ENCODE measurements around the gene PPP2R3B. TPM values are rescaled to one million over a fixed set of nuclear protein-coding genes. Genes with fewer than 3 reads are reported as not detected.
"Not testable (repeated sequence)": the region's sequence is repeated elsewhere in the genome, so short reads cannot be mapped to it uniquely, and the experiment has no call there.

Gene PPP2R3B
- total RNA-seq, 1 experiment from 2014 or later = 28.2 TPM

DNA sequence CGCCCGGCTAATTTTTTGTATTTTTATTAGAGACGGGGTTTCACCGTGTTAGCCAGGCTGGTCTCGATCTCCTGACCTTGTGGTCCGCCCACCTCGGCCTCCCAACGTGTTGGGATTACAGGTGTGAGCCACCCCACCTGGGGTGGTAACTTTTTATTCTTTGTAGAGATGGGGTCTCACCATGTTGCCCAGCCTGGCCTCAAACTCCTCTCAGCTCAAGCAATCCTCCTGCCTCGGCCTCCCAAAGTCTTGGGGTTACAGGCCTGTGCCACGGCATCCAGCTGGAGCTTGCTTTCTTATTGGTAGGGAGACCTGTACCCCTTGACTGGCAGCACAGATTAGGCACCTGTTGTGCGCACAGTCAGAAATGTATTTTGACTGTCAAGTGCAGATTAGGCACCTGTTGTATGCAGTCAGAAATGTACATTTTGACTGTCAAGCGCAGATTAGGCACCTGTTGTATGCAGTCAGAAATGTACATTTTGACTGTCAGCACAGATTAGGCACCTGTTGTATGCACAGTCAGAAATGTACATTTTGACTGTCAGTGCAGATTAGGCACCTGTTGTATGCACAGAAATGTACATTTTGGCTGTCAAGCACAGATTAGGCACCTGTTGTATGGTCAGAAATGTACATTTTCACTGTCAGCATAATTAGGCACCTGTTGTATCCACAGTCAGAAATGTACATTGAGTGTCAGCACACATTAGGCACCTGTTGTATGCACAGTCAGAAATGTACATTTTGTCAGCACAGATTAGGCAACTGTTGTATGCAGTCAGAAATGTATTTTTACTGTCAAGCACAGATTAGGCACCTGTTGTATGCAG is 80.7 kb downstream of the PPP2R3B start:
- DNase-seq (ENCODE audit: low spot score) = not testable (repeated sequence)

DNA sequence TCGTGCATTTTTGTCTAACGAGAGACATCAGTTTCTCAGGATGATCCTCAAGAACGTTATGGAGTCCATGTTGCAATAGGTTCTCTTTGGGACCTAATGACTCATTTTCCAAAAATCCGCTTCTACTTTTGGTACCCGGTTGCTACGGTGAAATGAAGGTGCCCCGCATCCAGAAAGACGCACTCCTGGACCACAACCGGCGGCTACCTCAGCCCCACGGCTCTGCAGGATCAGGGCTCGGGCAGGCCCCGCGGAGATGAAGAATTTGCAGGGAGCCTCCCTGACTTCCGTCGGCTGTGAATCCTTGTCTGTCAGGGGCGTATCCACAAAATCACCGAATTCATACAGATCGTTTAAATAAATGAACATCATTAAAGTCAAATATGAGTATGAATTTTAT is 83.7 kb downstream of the PPP2R3B start:
- no peak for DNase-seq (ENCODE audit: low spot score)

GRCh38 chrX:300334-300733 is 86.4 kb downstream of the PPP2R3B start:
- DNase-seq (ENCODE audit: low spot score) = no peak

GRCh38 chrX:298993-299392 is 87.7 kb downstream of the PPP2R3B start:
- DNase-seq (ENCODE audit: low spot score) = no peak

DNA sequence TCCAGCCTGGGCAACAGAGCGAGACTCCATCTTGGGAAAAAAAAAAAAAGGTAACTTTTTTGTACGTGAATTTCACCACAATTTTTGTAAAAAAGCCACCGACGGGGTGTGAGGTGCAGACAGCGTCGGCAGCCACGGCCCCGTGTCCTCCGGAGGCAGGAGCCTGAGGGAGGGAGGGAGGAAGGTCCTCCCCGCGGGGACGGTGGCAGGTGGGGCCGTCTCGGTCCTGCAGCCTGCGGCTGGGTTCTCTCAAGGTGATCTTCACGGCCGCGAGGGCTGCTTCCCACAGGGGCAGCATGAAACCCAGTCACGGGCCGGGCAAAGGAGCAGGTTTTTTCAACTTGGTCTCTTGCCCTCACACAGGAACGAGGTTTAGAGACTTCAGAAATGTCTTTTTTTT is 91.6 kb downstream of the PPP2R3B start:
- no peak for DNase-seq (ENCODE audit: low spot score)

GRCh38 chrX:292900-293897 is 93.5 kb downstream of the PPP2R3B start:
- no peak for DNase-seq (ENCODE audit: low spot score)

DNA sequence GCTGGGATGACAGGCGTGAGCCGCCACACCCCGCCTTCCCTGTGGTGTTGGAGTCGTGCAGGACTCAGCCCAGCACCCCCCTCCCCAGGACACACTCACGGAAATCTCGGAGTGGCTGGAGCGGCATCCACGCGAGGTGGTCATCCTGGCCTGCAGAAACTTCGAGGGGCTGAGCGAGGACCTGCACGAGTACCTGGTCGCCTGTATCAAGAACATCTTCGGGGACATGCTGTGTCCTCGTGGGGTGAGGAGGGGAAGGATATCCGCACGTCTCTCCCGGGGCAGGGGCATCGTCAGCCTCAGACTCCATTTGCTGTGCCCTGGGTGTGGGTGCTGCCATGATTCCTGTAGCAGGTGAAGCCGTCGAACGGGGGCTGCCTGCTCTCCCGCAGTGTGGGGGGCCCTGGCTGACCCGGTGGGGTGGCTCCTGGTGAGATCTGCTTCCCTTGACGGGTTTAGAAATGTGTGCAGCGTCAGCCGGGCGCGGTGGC is 95.3 kb downstream of the PPP2R3B start:
- no peak for DNase-seq (ENCODE audit: low spot score)

- DNase-seq (ENCODE audit: low spot score) = no peak
Measured at GRCh38 chrX:290476-291166, 96.1 kb downstream of the PPP2R3B start.

DNA sequence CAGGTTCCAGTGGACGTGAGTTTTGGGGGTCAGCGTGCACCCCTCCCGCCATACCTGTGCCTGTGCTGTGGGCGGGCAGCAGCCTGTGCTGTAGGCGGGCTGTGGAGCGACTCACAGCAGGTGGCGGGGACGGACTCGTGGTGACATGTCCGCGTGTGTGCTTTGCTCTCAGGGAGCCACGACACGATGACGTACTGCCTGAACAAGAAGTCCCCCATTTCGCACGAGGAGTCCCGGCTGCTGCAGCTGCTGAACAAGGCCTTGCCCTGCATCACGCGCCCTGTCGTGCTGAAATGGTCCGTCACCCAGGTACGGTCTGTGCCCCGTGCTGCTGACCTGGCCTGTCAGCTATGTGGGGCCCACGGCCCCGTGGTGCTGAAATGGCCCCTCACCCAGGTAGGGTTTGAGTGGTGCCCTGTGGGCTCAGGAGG is 98.1 kb downstream of the PPP2R3B start:
- DNase-seq (ENCODE audit: low spot score) = no peak

DNA sequence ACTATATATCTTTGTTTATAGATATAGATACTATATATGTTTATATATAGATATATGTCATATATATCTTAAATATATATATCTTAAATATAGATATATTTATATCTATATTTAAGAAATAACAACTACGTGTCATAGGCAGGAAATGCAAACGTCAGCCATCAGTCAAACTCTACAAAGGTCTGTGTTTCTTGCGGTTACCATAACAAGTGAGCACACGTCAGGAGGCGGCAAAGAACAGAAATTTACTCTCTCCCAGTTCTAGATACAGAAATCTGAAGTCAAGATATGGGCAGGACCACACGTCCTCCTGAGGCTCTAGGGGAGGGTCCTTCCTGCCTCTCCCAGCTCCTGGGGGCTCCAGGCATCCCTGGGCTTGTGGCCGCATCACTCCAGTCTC is 99.0 kb downstream of the PPP2R3B start:
- DNase-seq (ENCODE audit: low spot score) = no peak

DNA sequence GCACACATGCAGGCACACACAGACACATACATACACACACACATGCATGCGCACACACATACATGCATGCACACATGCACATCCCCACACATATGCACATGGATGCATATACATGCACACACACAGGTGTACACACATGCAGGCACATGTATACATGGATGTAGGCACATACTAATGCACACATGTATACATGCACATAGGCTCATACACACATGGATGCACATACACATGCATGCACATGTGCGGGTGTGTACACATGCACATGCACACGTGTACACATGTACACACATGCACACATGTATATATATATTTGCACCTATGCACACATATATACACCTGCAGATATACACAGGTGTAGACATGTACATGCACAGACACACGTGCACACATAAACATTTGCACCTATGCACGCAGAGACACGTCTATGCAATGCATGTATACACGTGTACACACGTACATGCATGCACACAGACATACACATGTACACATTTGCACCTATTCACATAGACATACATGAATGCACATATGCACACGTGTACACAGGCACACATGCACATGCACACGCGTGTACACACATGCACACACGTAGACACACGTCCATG is 101.5 kb downstream of the PPP2R3B start:
- no peak for DNase-seq (ENCODE audit: low spot score)

Small RNAs within 50 kb of the gene (small RNA-seq; reads per million reads assigned to genes)
- not detected for gene RF00017

Other genes with a start within 250 kb of the PPP2R3B start
- 58.2 and 68.3 TPM in 2 replicates for gene PLCXD1, start 105.5 kb downstream of the PPP2R3B start, total RNA-seq (2014; rRNA removed; shearing (Covaris generic))
- 111 and 120 TPM in 2 replicates for gene GTPBP6, start 68.1 kb downstream of the PPP2R3B start, total RNA-seq (2014; rRNA removed; shearing (Covaris generic))
- not detected in 2 replicates for gene SHOX, start 243.9 kb upstream of the PPP2R3B start, total RNA-seq (2014; rRNA removed; shearing (Covaris generic))